ENCODE results near the gene RHBDL2. TPM values are rescaled to one million over a fixed set of nuclear protein-coding genes. Genes with fewer than 3 reads are reported as not detected.

RHBDL2 gene, protein sequence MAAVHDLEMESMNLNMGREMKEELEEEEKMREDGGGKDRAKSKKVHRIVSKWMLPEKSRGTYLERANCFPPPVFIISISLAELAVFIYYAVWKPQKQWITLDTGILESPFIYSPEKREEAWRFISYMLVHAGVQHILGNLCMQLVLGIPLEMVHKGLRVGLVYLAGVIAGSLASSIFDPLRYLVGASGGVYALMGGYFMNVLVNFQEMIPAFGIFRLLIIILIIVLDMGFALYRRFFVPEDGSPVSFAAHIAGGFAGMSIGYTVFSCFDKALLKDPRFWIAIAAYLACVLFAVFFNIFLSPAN
- total RNA-seq, result not detected in 2 replicates
- not detected for total RNA-seq (2013)
- not detected in 2 replicates for polyA plus RNA-seq
- not detected in 2 replicates for polyA minus RNA-seq

DNA sequence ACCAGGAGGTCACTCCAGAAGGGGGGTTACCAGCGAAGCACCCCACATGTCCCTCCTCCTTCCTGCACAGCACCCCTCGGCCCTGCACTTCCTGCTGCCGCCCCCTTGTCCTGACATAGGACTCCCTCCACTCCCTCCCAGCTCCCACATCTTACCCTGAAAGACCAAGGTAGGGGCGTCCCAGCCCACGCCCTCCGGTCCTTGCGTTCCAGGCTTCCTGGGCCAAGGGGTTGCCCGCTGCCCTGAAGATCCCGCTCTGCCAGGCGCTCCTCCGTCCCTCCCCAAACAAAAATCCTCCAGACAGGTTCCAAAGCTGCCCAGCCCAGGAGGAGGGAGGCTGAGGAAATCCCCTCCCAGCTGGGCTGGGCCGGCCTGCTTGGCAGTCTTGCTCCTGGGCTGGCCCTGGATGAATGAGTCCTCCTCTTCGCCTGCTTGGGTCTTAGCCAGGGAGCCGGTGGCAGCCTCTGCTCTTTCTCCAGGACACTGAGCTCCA, at the start of gene RHBDL2:
RHBDL2 (minus strand) TSS at position 304 of the 493 bp plus-strand sequence. CDS start 22,618 bp downstream, outside the sequence.
- no peaks in the 10 kb centered on the region for H3K4me1 Mint-ChIP-seq
- H3K27me3 Mint-ChIP-seq, result peaks cover 13% of the 10 kb centered on the region
- Histone ChIP-seq H4K20me1 (ENCODE audit: control insufficient read depth, insufficient read depth, low read length, poor library complexity, severe bottlenecking) (no peaks in the 10 kb centered on the region), H3K9ac (ENCODE audit: low read length) (no peak within 1 kb of the TSS), H3K36me3 (replicated peaks in 1 of 2; ENCODE audit: control extremely low read depth in 1 of 2, control insufficient read depth in 1 of 2, extremely low read depth in 1 of 2, insufficient read depth in 2 of 2, low read length in 1 of 2) (no peaks in the 10 kb centered on the region), H3K4me3 (ENCODE audit: control extremely low read depth in 1 of 5, extremely low read depth in 1 of 5, insufficient read depth in 1 of 5, low read depth in 2 of 5, low read length in 4 of 5) (no peak within 1 kb of the TSS), H3K27ac (ENCODE audit: low read length in 2 of 2) (no peak within 1 kb of the TSS), H3K9me3 (ENCODE audit: control extremely low read depth in 1 of 3, control insufficient read depth in 2 of 3, insufficient read depth in 1 of 3, low read length in 2 of 3) (no peaks in the 10 kb centered on the region), H3K4me2 (replicated peaks; ENCODE audit: low read depth, low read length, poor library complexity, severe bottlenecking) (no peak within 1 kb of the TSS), H2AFZ (ENCODE audit: insufficient read depth, low read depth, low read length, poor library complexity, severe bottlenecking) (no peak within 1 kb of the TSS), H3K4me1 (ENCODE audit: control insufficient read depth in 2 of 2, insufficient read depth in 2 of 2, low read length in 2 of 2) (no peaks in the 10 kb centered on the region), H3K27me3 (replicated peaks in 1 of 4; ENCODE audit: control extremely low read depth in 1 of 4, control insufficient read depth in 3 of 4, insufficient read depth in 4 of 4, low read length in 3 of 4) (peaks cover 0 to 6% (median 0%) of the 10 kb centered on the region in 4 experiments), H3K79me2 (ENCODE audit: control insufficient read depth, insufficient read depth, low read length) (no peaks in the 10 kb centered on the region)
- CTCF ChIA-PET, result interaction anchor here (1.1 kb wide), 1 partner anchor 122 kb away, joined by 3 read pairs; no protein-coding TSS in a partner anchor
- WGBS (ENCODE audit: insufficient coverage), result 85% methylated on average over 12 of the region's 14 CpGs
- ATAC-seq (ENCODE audit: low read depth) (no peak), DNase-seq (no peak)
- TF ChIP-seq CTCF (IDR thresholded peaks at IDR 0.05), result no peak
- TF ChIP-seq EZH2 (IDR thresholded peaks at IDR 0.05; ENCODE audit: borderline replicate concordance, insufficient read depth, low read depth, low read length, poor library complexity, severe bottlenecking), result no peak
- no peak within 1 kb of the TSS for H3K4me3 Mint-ChIP-seq
- no peaks in the 10 kb centered on the region for H3K9me3 Mint-ChIP-seq (ENCODE audit: insufficient read depth)
- POLR2A ChIA-PET, result no interaction called here
- intact Hi-C loops (cut with micrococcal nuclease), result no loop called here
- H3K27ac Mint-ChIP-seq, result no peak within 1 kb of the TSS

All from B cell (primary cell).